HAP-1 (cell line): Measurements from ENCODE around the gene CARD14.

Source experiments
- DNase-seq, 2 experiments: peaks; one replicate each; pipeline ENCODE4 v3.0.0-alpha.2; 2016 to 2020; ENCODE audit warnings: low spot score in 2 of 2
- H3K27me3 ChIP-seq: fragments of 250-450 bp; sonication (Bioruptor Pico); 2 replicates; pipeline ENCODE4 v1.5.1; 2020; ENCODE audit warnings: low read depth, mild to moderate bottlenecking, moderate library complexity
- H3K36me3 ChIP-seq: fragments of 250-450 bp; sonication (Bioruptor Pico); replicated peaks from 2 replicates; pipeline ENCODE4 v1.5.1; 2020; ENCODE audit warnings: mild to moderate bottlenecking
- H3K4me1 ChIP-seq: fragments of 250-450 bp; sonication (Bioruptor Pico); 2 replicates; pipeline ENCODE4 v1.5.1; 2020; ENCODE audit warnings: mild to moderate bottlenecking
- H3K4me3 ChIP-seq: fragments of 250-450 bp; sonication (Bioruptor Pico); 2 replicates; pipeline ENCODE4 v1.5.1; 2020; ENCODE audit warnings: mild to moderate bottlenecking, moderate library complexity
- H3K9me3 ChIP-seq: fragments of 250-450 bp; sonication (Bioruptor Pico); 2 replicates; pipeline ENCODE4 v1.5.1; 2020; ENCODE audit warnings: mild to moderate bottlenecking, moderate library complexity
- in situ Hi-C: fragments of 300-500 bp; cut with MboI; formaldehyde crosslinking; loops from 3 replicates; pipeline ENCODE4 v1.14.3; 2020; ENCODE audit warnings: low sequenced_read_pairs, inconsistent platforms, mixed read lengths

The CARD14 gene

GRCh38 chr17:80201446-80201845, 31.6 kb downstream of the CARD14 start:
- Histone ChIP-seq H3K4me1 (no peaks in the 10 kb centered on the region), H3K4me3 (no peak overlapping the region), H3K27me3 (no peaks in the 10 kb centered on the region), H3K9me3 (no peaks in the 10 kb centered on the region), H3K36me3 (no peaks in the 10 kb centered on the region)
- in situ Hi-C loops, result no loop called here
- no peak for DNase-seq

GRCh38 chr17:80202197-80202596, 32.4 kb downstream of the CARD14 start:
- no peaks in the 10 kb centered on the region for H3K4me1 ChIP-seq
- H3K36me3 ChIP-seq, result no peaks in the 10 kb centered on the region
- no peaks in the 10 kb centered on the region for H3K27me3 ChIP-seq
- H3K9me3 ChIP-seq, result no peaks in the 10 kb centered on the region
- no peak overlapping the region for H3K4me3 ChIP-seq
- in situ Hi-C loops, result no loop called here
- DNase-seq, result no peak

- peaks cover 4% of the 10 kb centered on the region for H3K36me3 ChIP-seq
- no peak for DNase-seq
- in situ Hi-C loops, result no loop called here
- no peak overlapping the region for H3K4me3 ChIP-seq
- H3K4me1 ChIP-seq, result no peaks in the 10 kb centered on the region
- H3K27me3 ChIP-seq, result no peaks in the 10 kb centered on the region
- H3K9me3 ChIP-seq, result no peaks in the 10 kb centered on the region
Measured at GRCh38 chr17:80203471-80203963, 33.7 kb downstream of the CARD14 start.

GRCh38 chr17:80204626-80205468, 35.0 kb downstream of the CARD14 start:
- Histone ChIP-seq H3K9me3 (no peaks in the 10 kb centered on the region), H3K4me3 (no peak overlapping the region), H3K36me3 (peaks cover 14% of the 10 kb centered on the region), H3K27me3 (no peaks in the 10 kb centered on the region), H3K4me1 (no peaks in the 10 kb centered on the region)
- in situ Hi-C loops, result no loop called here
- DNase-seq, result no peak

- no peaks in the 10 kb centered on the region for H3K4me1 ChIP-seq
- no peak overlapping the region for H3K4me3 ChIP-seq
- no peak for DNase-seq
- in situ Hi-C loops, result no loop called here
- H3K9me3 ChIP-seq, result no peaks in the 10 kb centered on the region
- no peaks in the 10 kb centered on the region for H3K27me3 ChIP-seq
- H3K36me3 ChIP-seq, result peaks cover 23% of the 10 kb centered on the region
Measured at GRCh38 chr17:80205811-80206210, 36.0 kb downstream of the CARD14 start.

- H3K36me3 ChIP-seq, result peaks cover 34% of the 10 kb centered on the region
Measured at GRCh38 chr17:80208050-80208449, 38.2 kb downstream of the CARD14 start.

GRCh38 chr17:80209765-80210164, 39.9 kb downstream of the CARD14 start:
- Histone ChIP-seq H3K27me3 (no peaks in the 10 kb centered on the region), H3K9me3 (no peaks in the 10 kb centered on the region), H3K4me1 (no peaks in the 10 kb centered on the region), H3K36me3 (peaks cover 41% of the 10 kb centered on the region), H3K4me3 (no peak overlapping the region)
- no peak for DNase-seq
- in situ Hi-C loops, result no loop called here

More at GRCh38 chr17:80208050-80208449, 38.2 kb downstream of the CARD14 start:
- DNase-seq, result no peak
- H3K4me3 ChIP-seq, result no peak overlapping the region
- in situ Hi-C loops, result no loop called here
- no peaks in the 10 kb centered on the region for H3K9me3 ChIP-seq
- no peaks in the 10 kb centered on the region for H3K27me3 ChIP-seq
- H3K4me1 ChIP-seq, result no peaks in the 10 kb centered on the region

GRCh38 chr17:80210348-80211108, 40.7 kb downstream of the CARD14 start:
- H3K4me3 ChIP-seq, result no peak overlapping the region
- H3K4me1 ChIP-seq, result no peaks in the 10 kb centered on the region
- DNase-seq, result no peak
- in situ Hi-C loops, result no loop called here
- H3K9me3 ChIP-seq, result no peaks in the 10 kb centered on the region
- peaks cover 41% of the 10 kb centered on the region for H3K36me3 ChIP-seq
- no peaks in the 10 kb centered on the region for H3K27me3 ChIP-seq

- Histone ChIP-seq H3K4me1 (no peaks in the 10 kb centered on the region), H3K27me3 (no peaks in the 10 kb centered on the region), H3K9me3 (no peaks in the 10 kb centered on the region), H3K4me3 (no peak overlapping the region), H3K36me3 (peaks cover 50% of the 10 kb centered on the region)
- in situ Hi-C loops, result no loop called here
- no peak for DNase-seq
Measured at GRCh38 chr17:80212109-80212508, 42.3 kb downstream of the CARD14 start.

GRCh38 chr17:80212511-80212910, 42.7 kb downstream of the CARD14 start:
- H3K27me3 ChIP-seq, result no peaks in the 10 kb centered on the region
- in situ Hi-C loops, result no loop called here
- H3K4me1 ChIP-seq, result no peaks in the 10 kb centered on the region
- DNase-seq, result no peak
- no peaks in the 10 kb centered on the region for H3K9me3 ChIP-seq
- H3K36me3 ChIP-seq, result peaks cover 53% of the 10 kb centered on the region
- no peak overlapping the region for H3K4me3 ChIP-seq

- DNase-seq, result no peak
- Histone ChIP-seq H3K9me3 (no peaks in the 10 kb centered on the region), H3K36me3 (peaks cover 54% of the 10 kb centered on the region), H3K4me1 (no peaks in the 10 kb centered on the region), H3K4me3 (no peak overlapping the region), H3K27me3 (no peaks in the 10 kb centered on the region)
- in situ Hi-C loops, result no loop called here
Measured at GRCh38 chr17:80212962-80213642, 43.3 kb downstream of the CARD14 start.

- Histone ChIP-seq H3K4me1 (no peaks in the 10 kb centered on the region), H3K9me3 (no peaks in the 10 kb centered on the region), H3K4me3 (no peak overlapping the region), H3K36me3 (peaks cover 53% of the 10 kb centered on the region), H3K27me3 (no peaks in the 10 kb centered on the region)
- in situ Hi-C loops, result no loop called here
- no peak for DNase-seq
Measured at GRCh38 chr17:80213643-80213975, 43.8 kb downstream of the CARD14 start.

- Histone ChIP-seq H3K4me3 (no peak overlapping the region), H3K27me3 (no peaks in the 10 kb centered on the region), H3K9me3 (no peaks in the 10 kb centered on the region), H3K4me1 (peaks cover 2% of the 10 kb centered on the region; the same call in 1 of the 2 replicates), H3K36me3 (peaks cover 49% of the 10 kb centered on the region)
- in situ Hi-C loops, result no loop called here
- DNase-seq, result no peak
Measured at GRCh38 chr17:80214012-80214877, 44.4 kb downstream of the CARD14 start.
